Measurements from ENCODE around the gene PTPRK.

DNA sequence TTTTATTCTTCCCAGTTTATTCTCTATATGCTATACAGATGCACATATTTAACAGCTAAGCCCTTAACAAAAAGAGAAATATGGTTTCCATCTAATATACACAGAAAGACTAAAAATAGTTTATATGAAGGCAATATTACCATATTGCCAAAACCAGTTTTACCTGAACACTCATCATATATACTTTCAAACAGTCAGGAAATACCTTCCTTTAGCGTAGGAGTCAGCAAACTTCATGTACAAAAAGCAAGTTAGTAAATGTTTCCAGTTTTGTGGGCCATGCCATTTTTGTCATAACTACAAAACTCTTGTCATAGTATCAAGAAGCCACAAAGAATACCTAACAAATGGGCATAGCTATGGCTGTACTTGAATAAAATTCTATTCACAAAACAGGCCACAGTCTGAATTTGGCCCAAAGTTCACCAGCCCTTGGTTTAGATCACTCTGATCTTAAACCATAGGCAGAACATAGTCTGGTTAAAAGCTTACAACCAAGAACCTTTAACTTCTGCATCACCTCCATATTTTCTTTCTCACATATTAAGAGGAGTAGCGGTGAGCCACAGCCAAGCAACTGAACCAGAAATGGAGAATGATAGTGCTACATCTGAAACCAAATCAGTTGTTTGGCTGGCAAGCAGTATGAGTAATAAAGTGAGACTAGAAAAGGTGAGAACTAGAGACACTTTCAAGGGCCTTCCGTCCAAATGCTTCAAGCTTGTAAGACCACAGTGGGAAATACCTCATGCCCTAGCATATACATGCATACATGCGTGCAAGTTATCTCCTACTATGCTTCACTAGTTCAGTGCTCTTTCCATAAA, 116.6 kb downstream of the PTPRK start:
- TF ChIP-seq, protein P1, sequence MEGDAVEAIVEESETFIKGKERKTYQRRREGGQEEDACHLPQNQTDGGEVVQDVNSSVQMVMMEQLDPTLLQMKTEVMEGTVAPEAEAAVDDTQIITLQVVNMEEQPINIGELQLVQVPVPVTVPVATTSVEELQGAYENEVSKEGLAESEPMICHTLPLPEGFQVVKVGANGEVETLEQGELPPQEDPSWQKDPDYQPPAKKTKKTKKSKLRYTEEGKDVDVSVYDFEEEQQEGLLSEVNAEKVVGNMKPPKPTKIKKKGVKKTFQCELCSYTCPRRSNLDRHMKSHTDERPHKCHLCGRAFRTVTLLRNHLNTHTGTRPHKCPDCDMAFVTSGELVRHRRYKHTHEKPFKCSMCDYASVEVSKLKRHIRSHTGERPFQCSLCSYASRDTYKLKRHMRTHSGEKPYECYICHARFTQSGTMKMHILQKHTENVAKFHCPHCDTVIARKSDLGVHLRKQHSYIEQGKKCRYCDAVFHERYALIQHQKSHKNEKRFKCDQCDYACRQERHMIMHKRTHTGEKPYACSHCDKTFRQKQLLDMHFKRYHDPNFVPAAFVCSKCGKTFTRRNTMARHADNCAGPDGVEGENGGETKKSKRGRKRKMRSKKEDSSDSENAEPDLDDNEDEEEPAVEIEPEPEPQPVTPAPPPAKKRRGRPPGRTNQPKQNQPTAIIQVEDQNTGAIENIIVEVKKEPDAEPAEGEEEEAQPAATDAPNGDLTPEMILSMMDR (IDR thresholded peaks at IDR 0.05; ENCODE audit: low read length) = no peak
- no peak for TF ChIP-seq EZH2 (IDR thresholded peaks at IDR 0.05; ENCODE audit: borderline replicate concordance, low read length)
